Measurements from ENCODE around the gene ISOC1. TPM values are rescaled to one million over a fixed set of nuclear protein-coding genes. Genes with fewer than 3 reads are reported as not detected.

The ISOC1 gene
- polyA plus RNA-seq, 5 donors: 41.2 to 49.5 (median 44.3) TPM

- no peak for DNase-seq
Measured at GRCh38 chr5:129122560-129122959, 28.0 kb downstream of the ISOC1 start.

GRCh38 chr5:129124608-129125007, 30.1 kb downstream of the ISOC1 start:
- no peak for DNase-seq

- no peak for DNase-seq
Measured at GRCh38 chr5:129125819-129126218, 31.3 kb downstream of the ISOC1 start.

GRCh38 chr5:129133553-129133952, 39.0 kb downstream of the ISOC1 start:
- DNase-seq: no peak

- no peak for DNase-seq
Measured at GRCh38 chr5:129135633-129136032, 41.1 kb downstream of the ISOC1 start.

- no peak for DNase-seq
Measured at GRCh38 chr5:129137637-129138036, 43.1 kb downstream of the ISOC1 start.

- DNase-seq: no peak
Measured at GRCh38 chr5:129141078-129141477, 46.5 kb downstream of the ISOC1 start.

GRCh38 chr5:129141696-129142095, 47.1 kb downstream of the ISOC1 start:
- no peak for DNase-seq

- DNase-seq: no peak
Measured at GRCh38 chr5:129155876-129156275, 61.3 kb downstream of the ISOC1 start.

- no peak for DNase-seq
Measured at GRCh38 chr5:129161830-129162229, 67.3 kb downstream of the ISOC1 start.

Other genes with a start within 250 kb of the ISOC1 start
- gene SLC27A6, start 129.3 kb upstream of the ISOC1 start, polyA plus RNA-seq (ENCODE audit: insufficient read depth in 1 of 5, insufficient read length in 5 of 5, low replicate concordance in 1 of 5): 1 to 10 TPM; 3.3 to 6.7 (median 5.2) TPM